K562 (cell line): Measurements from ENCODE around the gene PTRH2. TPM values are rescaled to one million over a fixed set of nuclear protein-coding genes. Genes with fewer than 3 reads are reported as not detected.

Experiments
- ATAC-seq: fragments of 200-7000 bp; cut with Tn5 transposase; 3 replicates; pipeline ENCODE4 v1.9.1; 2020; ENCODE audit warnings: moderate library complexity
- BruUV-seq: library from RNA; stranded (reverse); fragments of 400-500 nt; replicated peaks from 2 replicates; lab custom pipeline; 2021; lab: Mats Ljungman, UMichigan
- CTCF ChIA-PET: fragments of 300-600 bp; formaldehyde crosslinking; extraction: SDS; loops from one replicate; lab custom pipeline; 2021; ENCODE audit warnings: low intra/inter-chr PET ratio; lab: Yijun Ruan, JAX
- POLR2A ChIA-PET: fragments of 300-600, 350-650 bp; sonication (Branson Sonifier 250); formaldehyde crosslinking; extraction: SDS; loops from one replicate; lab custom pipeline; 2021; ENCODE audit warnings: antibody characterized with exemption, inconsistent platforms; lab: Yijun Ruan, JAX
- DNase-seq, 4 experiments: peaks; one replicate each; pipeline versions ENCODE4 v3.0.0 to v3.0.0-alpha.2; 2011 to 2018; ENCODE audit warnings: low spot score in 3 of 4, mixed read lengths in 3 of 4; ENCODE audit errors: extremely low read depth in 1 of 4
- FAIRE-seq: peaks from 2 replicates; lab custom pipeline; 2011; peaks lifted over from hg19 to GRCh38; lab: Jason Lieb, UNC
- H2AFZ ChIP-seq: 2 replicates; pipeline ENCODE4 v1.6.0; 2011; ENCODE audit warnings: low read depth, low read length, control low read depth, inconsistent platforms
- H3K27ac ChIP-seq: fragments of 200-600 bp; 3 replicates; pipeline ENCODE4 v1.8.0; 2011; ENCODE audit warnings: low read depth, mild to moderate bottlenecking, control low read depth, inconsistent platforms, low read length, moderate library complexity, mixed read lengths; ENCODE audit errors: extremely low read depth
- H3K27me3 ChIP-seq, 2 experiments: fragments of 300-600 bp in 1 of 2; 2 replicates in 1 of 2; 3 replicates in 1 of 2; pipeline versions ENCODE4 v1.6.0 to v1.8.0; 2011; ENCODE audit warnings: inconsistent platforms in 2 of 2, low read length in 2 of 2, mild to moderate bottlenecking in 1 of 2, mixed read lengths in 1 of 2, moderate library complexity in 1 of 2; ENCODE audit not compliant: control insufficient read depth in 2 of 2, insufficient read depth in 2 of 2
- H3K36me3 ChIP-seq: fragments of 300-600 bp; 3 replicates; pipeline ENCODE4 v1.8.0; 2011; ENCODE audit warnings: mild to moderate bottlenecking, low read length, inconsistent platforms; ENCODE audit not compliant: control insufficient read depth, insufficient read depth
- H3K4me1 ChIP-seq, 2 experiments: fragments of 200-600 bp in 1 of 2; replicated peaks in 1 of 2; 2 replicates in 1 of 2; 3 replicates in 1 of 2; pipeline versions ENCODE4 v1.5.1 to v1.8.0; 2011; ENCODE audit warnings: inconsistent platforms in 2 of 2, low read length in 2 of 2, mild to moderate bottlenecking in 1 of 2, mixed read lengths in 1 of 2, moderate library complexity in 1 of 2; ENCODE audit not compliant: control insufficient read depth in 2 of 2, insufficient read depth in 2 of 2
- H3K4me2 ChIP-seq: 2 replicates; pipeline ENCODE4 v1.6.1; 2011; ENCODE audit warnings: low read length, control low read depth, inconsistent platforms, mixed read lengths; ENCODE audit not compliant: insufficient read depth
- H3K4me3 ChIP-seq: fragments of 200-600 bp; sonication (generic), shearing (Covaris generic); 2 replicates; pipeline ENCODE4 v1.5.1; 2016; ENCODE audit warnings: control low read depth, inconsistent platforms
- H3K79me2 ChIP-seq: fragments of 200-600 bp; 3 replicates; pipeline ENCODE4 v1.8.0; 2011; ENCODE audit warnings: low read length, inconsistent platforms; ENCODE audit not compliant: control insufficient read depth, insufficient read depth
- H3K9ac ChIP-seq, 2 experiments: 2 replicates each; pipeline versions ENCODE4 v1.6.0 to v1.6.1; 2011; ENCODE audit warnings: low read depth in 2 of 2, low read length in 2 of 2, control low read depth in 1 of 2, inconsistent platforms in 1 of 2, mild to moderate bottlenecking in 1 of 2, mixed read lengths in 1 of 2; ENCODE audit not compliant: insufficient read depth in 1 of 2
- H3K9me1 ChIP-seq: one replicate; pipeline ENCODE4 v1.6.0; 2011; ENCODE audit warnings: inconsistent platforms, mild to moderate bottlenecking, low read length, moderate library complexity; ENCODE audit not compliant: control insufficient read depth, insufficient read depth
- H3K9me3 ChIP-seq: replicated peaks from 2 replicates; pipeline ENCODE4 v1.5.1; 2011; ENCODE audit warnings: low read depth, low read length, inconsistent platforms; ENCODE audit not compliant: control insufficient read depth, insufficient read depth
- H4K20me1 ChIP-seq: replicated peaks from 2 replicates; pipeline ENCODE4 v1.6.1; 2011; ENCODE audit warnings: low read length, inconsistent platforms, mixed read lengths; ENCODE audit not compliant: control insufficient read depth, insufficient read depth
- ARID3A ChIP-seq: IDR thresholded peaks from 2 replicates; pipeline ENCODE4 v1.6.1; 2012; ENCODE audit warnings: low read depth, low read length, improper control_type of control experiment, borderline replicate concordance
- EP300 ChIP-seq: IDR thresholded peaks from 2 replicates; pipeline ENCODE4 v1.6.1; 2012; ENCODE audit warnings: low read length, improper control_type of control experiment
- FOSL1 ChIP-seq: fragments of 200-800 bp; sonication (Bioruptor generic); conservative IDR thresholded peaks from 2 replicates; pipeline ENCODE4 v1.6.1; 2016; ENCODE audit warnings: missing genetic modification characterization, missing compliant biosample characterization
- JUN ChIP-seq, 2 experiments: sonication (generic) in 1 of 2; formaldehyde crosslinking in 1 of 2; IDR thresholded peaks; 2 replicates each; pipeline versions ENCODE4 v1.6.1 to v1.8.0; 2012 to 2022; ENCODE audit warnings: borderline replicate concordance in 2 of 2, mild to moderate bottlenecking in 2 of 2, improper control_type of control experiment in 1 of 2, low read depth in 1 of 2, low read length in 1 of 2, missing genetic modification reagents in 1 of 2
- LEF1 ChIP-seq: fragments of 450-650 bp; IDR thresholded peaks from 2 replicates; pipeline ENCODE4 v1.6.1; 2016; ENCODE audit warnings: mild to moderate bottlenecking
- MEIS2 ChIP-seq: fragments of 450-650 bp; IDR thresholded peaks from 2 replicates; pipeline ENCODE4 v1.6.1; 2014; ENCODE audit warnings: mild to moderate bottlenecking; ENCODE audit not compliant: partially characterized antibody
- NFIC ChIP-seq: fragments of 450-650 bp; IDR thresholded peaks from 2 replicates; pipeline ENCODE4 v1.6.1; 2017; ENCODE audit warnings: mild to moderate bottlenecking, inconsistent platforms
- NR2C1 ChIP-seq, 2 experiments: fragments of 450-650 bp; IDR thresholded peaks; 2 replicates each; pipeline ENCODE4 v1.6.1; 2017; ENCODE audit warnings: mild to moderate bottlenecking in 2 of 2, antibody characterized with exemption in 1 of 2, inconsistent platforms in 1 of 2, missing compliant biosample characterization in 1 of 2, missing genetic modification characterization in 1 of 2
- RAD21 ChIP-seq, 2 experiments: fragments of 250-450 bp in 1 of 2; fragments of 450-650 bp in 1 of 2; sonication (Bioruptor Pico) in 1 of 2; formaldehyde crosslinking in 1 of 2; IDR thresholded peaks in 1 of 2; conservative IDR thresholded peaks in 1 of 2; 2 replicates each; pipeline versions ENCODE4 v1.4.0 to v1.8.0; 2020 to 2022; ENCODE audit warnings: mild to moderate bottlenecking in 2 of 2, moderate library complexity in 1 of 2
- U2AF1 ChIP-seq: fragments of 200-400 bp; formaldehyde crosslinking; optimal IDR thresholded peaks from 2 replicates; pipeline ENCODE3; 2017; ENCODE audit warnings: mild to moderate bottlenecking, low read depth, low read length, moderate library complexity
- ZBTB43 ChIP-seq: sonication (generic); formaldehyde crosslinking; IDR thresholded peaks from 2 replicates; pipeline ENCODE4 v1.8.0; 2023; ENCODE audit warnings: mild to moderate bottlenecking, missing genetic modification reagents
- ZNF592 ChIP-seq: fragments of 450-650 bp; IDR thresholded peaks from 2 replicates; pipeline ENCODE4 v1.6.1; 2017; ENCODE audit warnings: antibody characterized with exemption, mild to moderate bottlenecking
- in situ Hi-C: fragments of 300-500 bp; cut with MboI; formaldehyde crosslinking; loops from 4 replicates; pipeline ENCODE4 v1.15.0; 2018; ENCODE audit warnings: inconsistent platforms, mixed read lengths
- intact Hi-C: fragments of 100-400 bp; cut with micrococcal nuclease; formaldehyde crosslinking; loops from 2 replicates; pipeline ENCODE4 v1.14.2; 2022
- polyA plus RNA-seq, 8 experiments: library from polyadenylated mRNA; depleted of rRNA in 4 of 8; stranded (reverse) in 5 of 8; unstranded in 3 of 8; fragments of >200 nt; fragmentation: Nextera tagmentation in 2 of 8; fragmentation: Illumina TruSeq in 1 of 8; extraction: Ambion mirVana in 2 of 8; extraction: Trizol in 1 of 8; gene quantifications; 2 replicates each; pipeline versions ENCODE4 v1.2.1 to v1.2.3, GENCODE V29; 2011 to 2014; ENCODE audit warnings: inconsistent platforms in 1 of 8, missing spikeins in 1 of 8
- total RNA-seq, 7 experiments: library from RNA; depleted of rRNA in 6 of 7; stranded (reverse); fragments of >200 nt in 6 of 7; fragmentation: Illumina TruSeq in 2 of 7; extraction: Trizol in 2 of 7; gene quantifications; 2 replicates each; pipeline versions ENCODE4 v1.2.1 to v1.2.3, GENCODE V29; 2011 to 2021; ENCODE audit warnings: low replicate concordance in 1 of 7

The PTRH2 gene
- total and polyA plus RNA-seq, 9 of the 15 experiments (the other 6 are each of a cell fraction or from before 2014, with no cell fraction given) = 53.1 to 210 (median 126) TPM

DNA sequence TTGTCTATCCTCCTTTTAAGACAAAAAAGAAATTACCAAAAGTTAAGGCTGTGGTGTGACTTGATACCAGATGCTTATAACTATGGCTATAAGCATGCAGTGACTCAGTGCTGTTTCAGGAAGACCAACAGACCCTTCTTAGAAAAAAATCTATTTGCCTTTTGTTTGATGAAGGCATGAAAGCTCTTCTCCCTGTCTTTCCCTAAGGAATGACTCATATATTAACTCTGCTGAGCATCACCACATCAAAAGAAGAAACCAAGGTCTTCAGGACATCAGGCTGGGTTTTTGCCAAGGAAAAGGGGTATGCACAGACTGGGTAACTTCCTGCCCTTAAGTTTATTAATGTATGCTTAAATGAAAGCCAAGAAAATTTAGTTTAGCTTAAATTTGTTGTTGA, 47.3 kb upstream of the PTRH2 start:
- H3K9ac ChIP-seq = peak overlapping the region in 1 of 2 experiments; percentile 20; a peak in 1 of 4 replicates
- H3K9me3 ChIP-seq = peaks cover 3% of the 10 kb centered on the region; the same call in 1 of the 2 replicates
- no TSS peak for BruUV-seq
- H4K20me1 ChIP-seq = no peaks in the 10 kb centered on the region
- H3K79me2 ChIP-seq = no peaks in the 10 kb centered on the region; the same call in 2 of the 3 replicates
- peaks cover 0 to 5% of the 10 kb centered on the region in 2 experiments; a peak in 2 of 5 replicates for H3K4me1 ChIP-seq
- ATAC-seq (peak; percentile 44), DNase-seq (peak; percentile 15 to 46 (median 18)), FAIRE-seq (peak; percentile 58)
- no peaks in the 10 kb centered on the region for H3K9me1 ChIP-seq
- CTCF ChIA-PET = interaction anchor here (1.2 to 3.5 kb wide), 3 partner anchors 84 to 105 kb away, joined by 3 to 54 read pairs (median 18); no protein-coding TSS in a partner anchor
- peaks cover 26% of the 10 kb centered on the region for H3K36me3 ChIP-seq
- no peak overlapping the region for H3K4me2 ChIP-seq
- intact Hi-C loops = loop anchor here (1.0 kb wide), 1 partner anchor 160 kb away; no protein-coding TSS in a partner anchor
- no peak overlapping the region for H3K4me3 ChIP-seq
- H2AFZ ChIP-seq = no peak overlapping the region
- no peaks in the 10 kb centered on the region for H3K27me3 ChIP-seq
- H3K27ac ChIP-seq = peak overlapping the region; percentile 63; the same call in 2 of the 3 replicates
- in situ Hi-C loops = no loop called here
- POLR2A ChIA-PET = interaction anchor here (0.7 to 5.4 kb wide), 5 partner anchors 13 to 105 kb away, joined by 3 to 87 read pairs (median 5); no protein-coding TSS in a partner anchor
- TF ChIP-seq ARID3A = peak; percentile 26; the same call in 1 of the 2 replicates
- no peak for TF ChIP-seq U2AF1
- TF ChIP-seq JUN (IDR thresholded peaks at IDR 0.05; ENCODE audit: borderline replicate concordance, low read depth, low read length) = peak; percentile 41; the same call in 1 of the 2 replicates
- TF ChIP-seq JUN (CRISPR knock-in tag; IDR thresholded peaks at IDR 0.05; ENCODE audit: borderline replicate concordance) = no peak
- TF ChIP-seq NR2C1 (IDR thresholded peaks at IDR 0.05) = no peak
- no peak for TF ChIP-seq NR2C1 (tag; IDR thresholded peaks at IDR 0.05)
- TF ChIP-seq EP300 = peak; percentile 35; the same call in 1 of the 2 replicates
- no peak for TF ChIP-seq ZBTB43 (CRISPR knock-in tag)
- TF ChIP-seq RAD21 (CRISPR knock-in tag; conservative IDR thresholded peaks at IDR 0.05 in 1 of 2, IDR thresholded peaks at IDR 0.05 in 1 of 2) = peak in 1 of 2 experiments; percentile 30; a peak in 2 of 4 replicates
- TF ChIP-seq ZNF592 = 0 out of 2 replicates have a peak, but pooled peaks have one; percentile 41
- TF ChIP-seq MEIS2 = no peak
- TF ChIP-seq LEF1 = peak; percentile 47; the same call in 1 of the 2 replicates
- peak; percentile 81 for TF ChIP-seq FOSL1 (tag)
- peak; percentile 12; the same call in 1 of the 2 replicates for TF ChIP-seq NFIC
